Mucosa of descending colon (tissue), 3 donors: Measurements from ENCODE around the gene POU3F1. TPM values are rescaled to one million over a fixed set of nuclear protein-coding genes. Genes with fewer than 3 reads are reported as not detected.

Experiments
- ATAC-seq: fragments of 200-7000 bp; cut with Tn5 transposase; one replicate; pipeline ENCODE4 v1.9.1; 2020; ENCODE audit warnings: mild to moderate bottlenecking, moderate library complexity
- DNase-seq, 3 donors: peaks; one replicate each; pipeline ENCODE4 v3.0.0-alpha.2; 2020
- H3K36me3 ChIP-seq: fragments of 200-600 bp; one replicate; pipeline ENCODE4 v1.8.0; 2021; ENCODE audit warnings: low read depth, mild to moderate bottlenecking
- H3K4me1 ChIP-seq: fragments of 200-600 bp; one replicate; pipeline ENCODE4 v1.8.0; 2021; ENCODE audit warnings: low read depth, mild to moderate bottlenecking
- H3K4me3 ChIP-seq: fragments of 200-600 bp; one replicate; pipeline ENCODE4 v1.8.0; 2021; ENCODE audit warnings: mild to moderate bottlenecking
- H3K9me3 ChIP-seq: fragments of 200-600 bp; one replicate; pipeline ENCODE4 v1.8.0; 2021; ENCODE audit warnings: mild to moderate bottlenecking
- CTCF ChIP-seq: fragments of 200-600 bp; IDR thresholded peaks from one replicate; pipeline ENCODE4 v1.8.0; 2022; ENCODE audit warnings: antibody characterized with exemption, mild to moderate bottlenecking
- intact Hi-C, 2 donors: fragments of 100-400 bp; cut with DNase I in 1 of 2; cut with micrococcal nuclease in 1 of 2; formaldehyde crosslinking; loops; one replicate each; pipeline versions ENCODE4 v1.11.0 to v1.11.1; 2022; cut with DNase I, micrococcal nuclease
- total RNA-seq, 3 donors: library from RNA; stranded (reverse); fragmentation: NEBNext Ultra II Directional in 2 of 3; extraction: Animal tissue kit (Norgen Biotek cat#: 25700) in 2 of 3; gene quantifications; one replicate each; pipeline versions ENCODE4 v1.2.1 to v1.2.4, GENCODE V29; 2021 to 2023
- donor health status: DM: no; HTN: no; CAD: no; lungs with moderate emphysema.
- donor health status: DM: no; HTN: no; CAD: no.
- donor health status: DM: no; HTN: yes; CAD: no.

The POU3F1 gene
- total RNA-seq, 3 donors from 2014 or later, result not detected

GRCh38 chr1:38021969-38022368 lies 24.6 kb downstream of the POU3F1 start:
- no peaks in the 10 kb centered on the region for H3K4me1 ChIP-seq
- intact Hi-C loops, result no loop called here
- H3K36me3 ChIP-seq, result no peaks in the 10 kb centered on the region
- no peak for TF ChIP-seq CTCF
- no peaks in the 10 kb centered on the region for H3K9me3 ChIP-seq
- DNase-seq, result no peak
- no peak for ATAC-seq
- no peak overlapping the region for H3K4me3 ChIP-seq

- ATAC-seq, result no peak
- DNase-seq, result no peak
- intact Hi-C loops, result no loop called here
- no peaks in the 10 kb centered on the region for H3K4me1 ChIP-seq
- no peak overlapping the region for H3K4me3 ChIP-seq
- no peaks in the 10 kb centered on the region for H3K36me3 ChIP-seq
- TF ChIP-seq CTCF, result no peak
- H3K9me3 ChIP-seq, result no peaks in the 10 kb centered on the region
Measured at GRCh38 chr1:38020396-38020795, 26.2 kb downstream of the POU3F1 start.

GRCh38 chr1:38018864-38019343 lies 27.7 kb downstream of the POU3F1 start:
- DNase-seq (no peak), ATAC-seq (no peak)
- no peak for TF ChIP-seq CTCF
- Histone ChIP-seq H3K9me3 (no peaks in the 10 kb centered on the region), H3K36me3 (no peaks in the 10 kb centered on the region), H3K4me3 (no peak overlapping the region), H3K4me1 (peaks cover 5% of the 10 kb centered on the region)
- intact Hi-C loops, result no loop called here

GRCh38 chr1:38015978-38016725 lies 30.4 kb downstream of the POU3F1 start:
- no peak for TF ChIP-seq CTCF
- no peaks in the 10 kb centered on the region for H3K36me3 ChIP-seq
- DNase-seq, result no peak
- H3K9me3 ChIP-seq, result no peaks in the 10 kb centered on the region
- intact Hi-C loops, result no loop called here
- no peak for ATAC-seq
- H3K4me3 ChIP-seq, result no peak overlapping the region
- peaks cover 14% of the 10 kb centered on the region for H3K4me1 ChIP-seq

- Histone ChIP-seq H3K4me1 (peaks cover 14% of the 10 kb centered on the region), H3K9me3 (no peaks in the 10 kb centered on the region), H3K4me3 (no peak overlapping the region), H3K36me3 (no peaks in the 10 kb centered on the region)
- ATAC-seq, result no peak
- DNase-seq, result no peak
- TF ChIP-seq CTCF, result no peak
- intact Hi-C loops, result no loop called here
Measured at GRCh38 chr1:38014724-38015424, 31.7 kb downstream of the POU3F1 start.
